Natural killer cell (primary cell): ENCODE results near the gene ZAP70. TPM values are rescaled to one million over a fixed set of nuclear protein-coding genes. Genes with fewer than 3 reads are reported as not detected.

Source experiments
- ATAC-seq, 3 donors: fragments of 150-1000 bp in 2 of 3; fragments of 200-7000 bp in 1 of 3; cut with Tn5 transposase; 1 replicate in 1 of 3; 2 replicates in 2 of 3; pipeline ENCODE4 v1.10.0; 2021; ENCODE audit warnings: mild to moderate bottlenecking in 2 of 3, moderate library complexity in 2 of 3
- DNase-seq, 2 donors: peaks; one replicate each; pipeline versions ENCODE4 v3.0.0 to v3.0.0-alpha.2; 2013 to 2021; ENCODE audit warnings: mixed read lengths in 1 of 2
- H3K27ac ChIP-seq: one replicate; pipeline ENCODE4 v1.5.1; 2013; ENCODE audit warnings: mild to moderate bottlenecking, low read length
- H3K27me3 ChIP-seq: one replicate; pipeline ENCODE4 v1.6.1; 2013; ENCODE audit warnings: low read length; ENCODE audit not compliant: control insufficient read depth, insufficient read depth
- H3K36me3 ChIP-seq: one replicate; pipeline ENCODE4 v1.6.1; 2013; ENCODE audit warnings: low read length; ENCODE audit not compliant: control insufficient read depth, insufficient read depth
- H3K4me1 ChIP-seq: one replicate; pipeline ENCODE4 v1.6.1; 2013; ENCODE audit warnings: low read length; ENCODE audit not compliant: control insufficient read depth, insufficient read depth
- H3K4me3 ChIP-seq: one replicate; pipeline ENCODE4 v1.5.1; 2013; ENCODE audit warnings: low read length
- H3K9me3 ChIP-seq: one replicate; pipeline ENCODE4 v1.6.1; 2013; ENCODE audit warnings: low read length; ENCODE audit not compliant: control insufficient read depth, insufficient read depth
- H3K27ac Mint-ChIP-seq, 2 donors: one replicate each; pipeline ENCODE4 v1.8.0; 2022; ENCODE audit warnings: mild to moderate bottlenecking in 2 of 2, mixed read lengths in 2 of 2, moderate library complexity in 1 of 2
- H3K27me3 Mint-ChIP-seq, 2 donors: one replicate each; pipeline ENCODE4 v1.8.0; 2022; ENCODE audit warnings: low read depth in 2 of 2, mixed read lengths in 2 of 2
- H3K36me3 Mint-ChIP-seq: one replicate; pipeline ENCODE4 v1.8.0; 2022; ENCODE audit warnings: mixed read lengths
- H3K4me1 Mint-ChIP-seq, 2 donors: one replicate each; pipeline ENCODE4 v1.8.0; 2022; ENCODE audit warnings: mixed read lengths in 2 of 2
- H3K4me3 Mint-ChIP-seq: one replicate; pipeline ENCODE4 v1.8.0; 2022; ENCODE audit warnings: mild to moderate bottlenecking, moderate library complexity, mixed read lengths
- H3K9me3 Mint-ChIP-seq, 2 donors: one replicate each; pipeline ENCODE4 v1.8.0; 2022; ENCODE audit warnings: mixed read lengths in 2 of 2
- WGBS: methylation state at CpG from one replicate; pipeline ENCODE4 v1.1.7; 2013; ENCODE audit warnings: missing lambda C conversion rate; ENCODE audit not compliant: insufficient coverage; 5-methylcytosine and 5-hydroxymethylcytosine counted together
- intact Hi-C: fragments of 100-400 bp; cut with micrococcal nuclease; formaldehyde crosslinking; loops from one replicate; pipeline ENCODE4 v1.14.2; 2022
- total RNA-seq, 4 donors: library from RNA; stranded (reverse); fragments of 120-200 nt in 1 of 4; gene quantifications; one replicate each; pipeline versions ENCODE4 v1.2.3 to v1.2.4, GENCODE V29; 2013 to 2022
- TF ChIP-seq, protein P1 (sequence below): fragments of 200-600 bp; IDR thresholded peaks from one replicate; pipeline ENCODE4 v1.8.0; 2022; ENCODE audit warnings: antibody characterized with exemption

Gene ZAP70
- total RNA-seq, 3 donors from 2014 or later (not counting 1 experiment from before 2014, with no cell fraction given) = 883 to 1,008 (median 954) TPM

- peak overlapping the region; percentile 51 for H3K4me3 Mint-ChIP-seq
- peak overlapping the region; percentile 80 to 94 for H3K27ac Mint-ChIP-seq
- peaks cover 79 to 84% of the 10 kb centered on the region in 2 donors for H3K4me1 Mint-ChIP-seq
- Histone ChIP-seq H3K36me3 (peaks cover 8% of the 10 kb centered on the region), H3K4me1 (peaks cover 77% of the 10 kb centered on the region), H3K4me3 (no peak overlapping the region), H3K9me3 (no peaks in the 10 kb centered on the region), H3K27ac (peak overlapping the region; percentile 53), H3K27me3 (no peaks in the 10 kb centered on the region)
- H3K9me3 Mint-ChIP-seq = no peaks in the 10 kb centered on the region
- ATAC-seq (peak; percentile 64 to 83 (median 80)), DNase-seq (peak; percentile 62 to 76)
- 26% methylated on average over 5 of the region's 10 CpGs for WGBS
- no peaks in the 10 kb centered on the region for H3K36me3 Mint-ChIP-seq
- H3K27me3 Mint-ChIP-seq = no peaks in the 10 kb centered on the region
- TF ChIP-seq, protein P1, sequence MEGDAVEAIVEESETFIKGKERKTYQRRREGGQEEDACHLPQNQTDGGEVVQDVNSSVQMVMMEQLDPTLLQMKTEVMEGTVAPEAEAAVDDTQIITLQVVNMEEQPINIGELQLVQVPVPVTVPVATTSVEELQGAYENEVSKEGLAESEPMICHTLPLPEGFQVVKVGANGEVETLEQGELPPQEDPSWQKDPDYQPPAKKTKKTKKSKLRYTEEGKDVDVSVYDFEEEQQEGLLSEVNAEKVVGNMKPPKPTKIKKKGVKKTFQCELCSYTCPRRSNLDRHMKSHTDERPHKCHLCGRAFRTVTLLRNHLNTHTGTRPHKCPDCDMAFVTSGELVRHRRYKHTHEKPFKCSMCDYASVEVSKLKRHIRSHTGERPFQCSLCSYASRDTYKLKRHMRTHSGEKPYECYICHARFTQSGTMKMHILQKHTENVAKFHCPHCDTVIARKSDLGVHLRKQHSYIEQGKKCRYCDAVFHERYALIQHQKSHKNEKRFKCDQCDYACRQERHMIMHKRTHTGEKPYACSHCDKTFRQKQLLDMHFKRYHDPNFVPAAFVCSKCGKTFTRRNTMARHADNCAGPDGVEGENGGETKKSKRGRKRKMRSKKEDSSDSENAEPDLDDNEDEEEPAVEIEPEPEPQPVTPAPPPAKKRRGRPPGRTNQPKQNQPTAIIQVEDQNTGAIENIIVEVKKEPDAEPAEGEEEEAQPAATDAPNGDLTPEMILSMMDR = no peak
- intact Hi-C loops = loop anchor here (1.0 to 10.0 kb wide), 5 partner anchors 27 to 889 kb away; partner anchors contain the start of genes ACTR1B and ZAP70
Measured at GRCh38 chr2:97745474-97746174, 32.2 kb downstream of the ZAP70 start.

DNA sequence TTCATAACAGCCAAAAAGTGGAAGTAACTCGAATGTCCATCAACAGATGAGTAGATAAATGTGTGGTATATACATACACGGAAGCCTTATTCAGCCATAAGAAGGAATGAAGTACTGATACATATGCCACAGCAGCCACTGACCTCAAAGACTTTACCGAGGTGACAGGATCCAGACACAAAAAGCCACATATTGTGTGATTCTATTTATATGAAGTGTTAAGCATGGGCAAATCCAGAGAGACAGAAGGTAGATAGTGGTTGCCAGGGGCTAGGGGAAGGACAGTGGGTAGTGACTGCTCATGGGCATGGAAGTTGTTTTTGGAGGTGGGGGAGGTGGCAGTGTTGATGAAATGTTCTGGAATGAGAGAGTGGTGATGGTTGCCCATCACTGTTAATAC is 33.9 kb downstream of the ZAP70 start:
- Mint-ChIP-seq H3K36me3 (no peaks in the 10 kb centered on the region), H3K27ac (peak overlapping the region; percentile 80 to 94), H3K27me3 (no peaks in the 10 kb centered on the region), H3K4me1 (peaks cover 73 to 84% of the 10 kb centered on the region in 2 donors), H3K4me3 (peak overlapping the region; percentile 62), H3K9me3 (no peaks in the 10 kb centered on the region)
- peak; percentile 53 to 54 for DNase-seq
- no peaks in the 10 kb centered on the region for H3K27me3 ChIP-seq
- peaks cover 60% of the 10 kb centered on the region for H3K4me1 ChIP-seq
- H3K36me3 ChIP-seq = no peaks in the 10 kb centered on the region
- no peak overlapping the region for H3K4me3 ChIP-seq
- peak; percentile 50 to 64 (median 63) for ATAC-seq
- TF ChIP-seq, protein P1 = no peak
- 28% methylated on average over 3 of the region's 3 CpGs for WGBS
- intact Hi-C loops = loop anchor here (1.0 to 10.0 kb wide), 4 partner anchors 26 to 888 kb away; partner anchors contain the start of gene ACTR1B
- H3K27ac ChIP-seq = peak overlapping the region; percentile 55
- no peaks in the 10 kb centered on the region for H3K9me3 ChIP-seq

GRCh38 chr2:97747716-97748115 is 34.3 kb downstream of the ZAP70 start:
- Histone ChIP-seq H3K36me3 (no peaks in the 10 kb centered on the region), H3K4me3 (no peak overlapping the region), H3K9me3 (no peaks in the 10 kb centered on the region), H3K4me1 (peaks cover 56% of the 10 kb centered on the region), H3K27ac (peak overlapping the region; percentile 55), H3K27me3 (no peaks in the 10 kb centered on the region)
- TF ChIP-seq, protein P1 = no peak
- H3K36me3 Mint-ChIP-seq = no peaks in the 10 kb centered on the region
- no peaks in the 10 kb centered on the region for H3K9me3 Mint-ChIP-seq
- WGBS = 61% methylated on average over 4 of the region's 4 CpGs
- peaks cover 68 to 80% of the 10 kb centered on the region in 2 donors for H3K4me1 Mint-ChIP-seq
- peak overlapping the region; percentile 80 to 94 for H3K27ac Mint-ChIP-seq
- intact Hi-C loops = loop anchor here (1.0 to 10.0 kb wide), 6 partner anchors 26 to 887 kb away; partner anchors contain the start of gene ACTR1B
- ATAC-seq = peak; percentile 5 to 21 (median 19)
- H3K4me3 Mint-ChIP-seq = peak overlapping the region; percentile 62
- DNase-seq = no peak
- H3K27me3 Mint-ChIP-seq = no peaks in the 10 kb centered on the region
